ENCODE measurements around the gene ZDHHC9. TPM values are rescaled to one million over a fixed set of nuclear protein-coding genes. Genes with fewer than 3 reads are reported as not detected.
A peak's percentile ranks its signal among the peaks of the same experiment; 100 is the strongest.
"Not testable (repeated sequence)": the region's sequence is repeated elsewhere in the genome, so short reads cannot be mapped to it uniquely, and the experiment has no call there.

Gene ZDHHC9
- total RNA-seq, result 36.1 TPM
- long read RNA-seq, full-length matches to known transcripts, result 38 of 58 reads
- long read RNA-seq, partial matches to known transcripts, result 7 of 58 reads
- long read RNA-seq, other reads (novel, unspliced or antisense), result 13 of 58 reads

- ATAC-seq, result peak; percentile 90 to 96
- no peaks in the 10 kb centered on the region for H3K9me3 ChIP-seq
- intact Hi-C loops (cut with DNase I), result no loop called here
- H3K4me1 ChIP-seq, result peaks cover 11% of the 10 kb centered on the region
- no peaks in the 10 kb centered on the region for H3K36me3 ChIP-seq
- DNase-seq, result peak; percentile 90
- H3K27me3 ChIP-seq (ENCODE audit: low read depth), result no peaks in the 10 kb centered on the region
- H3K4me3 ChIP-seq, result peak within 1 kb of the TSS; percentile 66
- TF ChIP-seq CTCF (IDR thresholded peaks at IDR 0.05), result peak; percentile 10
- peak within 1 kb of the TSS; percentile 81 for H3K27ac ChIP-seq
Measured at GRCh38 chrX:129843459-129844306, at the start of gene ZDHHC9. TSS of gene ZDHHC9 (minus strand) at chrX:129843886. CDS start at chrX:129841945, 1,941 bp downstream.

GRCh38 chrX:129877401-129877800 is 33.7 kb upstream of the ZDHHC9 start:
- TF ChIP-seq CTCF (IDR thresholded peaks at IDR 0.05), result no peak
- DNase-seq (no peak), ATAC-seq (no peak)
- no peak overlapping the region for H3K27ac ChIP-seq
- intact Hi-C loops (cut with DNase I), result no loop called here
- H3K4me3 ChIP-seq, result no peak overlapping the region
- H3K27me3 ChIP-seq (ENCODE audit: low read depth), result no peaks in the 10 kb centered on the region
- H3K36me3 ChIP-seq, result no peaks in the 10 kb centered on the region
- H3K9me3 ChIP-seq, result no peaks in the 10 kb centered on the region
- no peaks in the 10 kb centered on the region for H3K4me1 ChIP-seq

- TF ChIP-seq CTCF (IDR thresholded peaks at IDR 0.05), result no peak
- H3K27ac ChIP-seq, result no peak overlapping the region
- peak; percentile 71 to 81 for ATAC-seq
Measured at GRCh38 chrX:129876771-129877305, 33.2 kb upstream of the ZDHHC9 start.

GRCh38 chrX:129875669-129876068 is 32.0 kb upstream of the ZDHHC9 start:
- H3K4me3 ChIP-seq, result no peak overlapping the region
- intact Hi-C loops (cut with DNase I), result no loop called here
- no peak for DNase-seq

More at GRCh38 chrX:129876771-129877305, 33.2 kb upstream of the ZDHHC9 start:
- Histone ChIP-seq H3K9me3 (no peaks in the 10 kb centered on the region), H3K36me3 (no peaks in the 10 kb centered on the region), H3K4me3 (no peak overlapping the region), H3K27me3 (ENCODE audit: low read depth) (no peaks in the 10 kb centered on the region), H3K4me1 (no peaks in the 10 kb centered on the region)
- intact Hi-C loops (cut with DNase I), result no loop called here
- no peak for DNase-seq

GRCh38 chrX:129872524-129872923 is 28.8 kb upstream of the ZDHHC9 start:
- intact Hi-C loops (cut with DNase I), result no loop called here
- no peak overlapping the region for H3K27ac ChIP-seq
- H3K36me3 ChIP-seq, result no peaks in the 10 kb centered on the region
- no peak for DNase-seq
- no peaks in the 10 kb centered on the region for H3K4me1 ChIP-seq
- no peak for ATAC-seq
- no peak overlapping the region for H3K4me3 ChIP-seq
- no peak for TF ChIP-seq CTCF (IDR thresholded peaks at IDR 0.05)
- no peaks in the 10 kb centered on the region for H3K27me3 ChIP-seq (ENCODE audit: low read depth)
- no peaks in the 10 kb centered on the region for H3K9me3 ChIP-seq

More at GRCh38 chrX:129875669-129876068, 32.0 kb upstream of the ZDHHC9 start:
- no peak for TF ChIP-seq CTCF (IDR thresholded peaks at IDR 0.05)
- H3K36me3 ChIP-seq, result no peaks in the 10 kb centered on the region
- H3K9me3 ChIP-seq, result no peaks in the 10 kb centered on the region
- H3K27ac ChIP-seq, result no peak overlapping the region
- no peak for ATAC-seq
- H3K27me3 ChIP-seq (ENCODE audit: low read depth), result no peaks in the 10 kb centered on the region
- no peaks in the 10 kb centered on the region for H3K4me1 ChIP-seq

- H3K9me3 ChIP-seq; H3K36me3 ChIP-seq; intact Hi-C loops (cut with DNase I); ATAC-seq; DNase-seq; H3K27ac ChIP-seq; H3K27me3 ChIP-seq (ENCODE audit: low read depth); H3K4me1 ChIP-seq; H3K4me3 ChIP-seq: not testable (repeated sequence)
Measured at GRCh38 chrX:129866321-129866720, 22.6 kb upstream of the ZDHHC9 start.

GRCh38 chrX:129859134-129859533 is 15.4 kb upstream of the ZDHHC9 start:
- H3K36me3 ChIP-seq; H3K4me1 ChIP-seq; DNase-seq; H3K9me3 ChIP-seq; ATAC-seq; intact Hi-C loops (cut with DNase I); H3K27me3 ChIP-seq (ENCODE audit: low read depth); H3K27ac ChIP-seq; H3K4me3 ChIP-seq: not testable (repeated sequence)

GRCh38 chrX:129851825-129852224 is 8.1 kb upstream of the ZDHHC9 start:
- H3K27ac ChIP-seq; H3K27me3 ChIP-seq (ENCODE audit: low read depth); ATAC-seq; H3K36me3 ChIP-seq; intact Hi-C loops (cut with DNase I); H3K4me3 ChIP-seq; H3K4me1 ChIP-seq; H3K9me3 ChIP-seq; DNase-seq: not testable (repeated sequence)

Measured in lower lobe of right lung (tissue), 2 donors.